Mesothelial cell of epicardium (in vitro differentiated cells): ENCODE results near the gene USP46. TPM values are rescaled to one million over a fixed set of nuclear protein-coding genes. Genes with fewer than 3 reads are reported as not detected.
A peak's percentile ranks its signal among the peaks of the same experiment; 100 is the strongest.

Experiments used
- DNase-seq, 2 experiments: peaks; one replicate each; pipeline ENCODE4 v3.0.0; 2021; ENCODE audit warnings: low spot score in 2 of 2; ENCODE audit not compliant: unreplicated experiment in 2 of 2
- H3K27ac Mint-ChIP-seq: 2 replicates; pipeline ENCODE4 v1.8.0; 2021; ENCODE audit warnings: mixed read lengths
- H3K27me3 Mint-ChIP-seq: 2 replicates; pipeline ENCODE4 v1.8.0; 2021; ENCODE audit warnings: low read depth, mixed read lengths
- H3K36me3 Mint-ChIP-seq: 2 replicates; pipeline ENCODE4 v1.8.0; 2021; ENCODE audit warnings: mixed read lengths
- H3K4me1 Mint-ChIP-seq: 2 replicates; pipeline ENCODE4 v1.8.0; 2021; ENCODE audit warnings: mixed read lengths
- H3K4me3 Mint-ChIP-seq: 2 replicates; pipeline ENCODE4 v1.8.0; 2021; ENCODE audit warnings: mild to moderate bottlenecking, moderate library complexity, mixed read lengths
- H3K9me3 Mint-ChIP-seq: 2 replicates; pipeline ENCODE4 v1.8.0; 2021; ENCODE audit warnings: mixed read lengths
- CTCF ChIP-seq: fragments of 200-600 bp; sonication (generic); IDR thresholded peaks from one replicate; pipeline ENCODE4 v1.5.0; 2021; ENCODE audit warnings: antibody characterized with exemption; ENCODE audit not compliant: unreplicated experiment
- total RNA-seq: library from RNA; stranded (reverse); gene quantifications from 3 replicates; pipeline ENCODE4 v1.2.1, GENCODE V29; 2021

USP46 gene
- total RNA-seq, 1 donor from 2014 or later, result 39.2 TPM

- no peak for DNase-seq
- Mint-ChIP-seq H3K36me3 (peaks cover 7% of the 10 kb centered on the region), H3K9me3 (no peaks in the 10 kb centered on the region), H3K4me1 (no peaks in the 10 kb centered on the region), H3K4me3 (no peak overlapping the region), H3K27ac (peak overlapping the region; percentile 5), H3K27me3 (no peaks in the 10 kb centered on the region)
- TF ChIP-seq CTCF, result no peak
These were observed 70.1 kb downstream of the USP46 start for GRCh38 chr4:52588771-52589591.

- Mint-ChIP-seq H3K27ac (no peak overlapping the region), H3K4me3 (no peak overlapping the region), H3K27me3 (no peaks in the 10 kb centered on the region), H3K9me3 (no peaks in the 10 kb centered on the region), H3K4me1 (peaks cover 2% of the 10 kb centered on the region), H3K36me3 (peaks cover 7% of the 10 kb centered on the region)
- DNase-seq, result no peak
- no peak for TF ChIP-seq CTCF
These were observed 71.0 kb downstream of the USP46 start for GRCh38 chr4:52588097-52588496.

- Mint-ChIP-seq H3K9me3 (no peaks in the 10 kb centered on the region), H3K27ac (no peak overlapping the region), H3K27me3 (no peaks in the 10 kb centered on the region), H3K4me3 (no peak overlapping the region), H3K4me1 (peaks cover 2% of the 10 kb centered on the region), H3K36me3 (no peaks in the 10 kb centered on the region)
- no peak for DNase-seq
- TF ChIP-seq CTCF, result no peak
These were observed 73.0 kb downstream of the USP46 start for GRCh38 chr4:52586069-52586468.

- no peaks in the 10 kb centered on the region for H3K27me3 Mint-ChIP-seq
- no peaks in the 10 kb centered on the region for H3K9me3 Mint-ChIP-seq
- H3K36me3 Mint-ChIP-seq, result no peaks in the 10 kb centered on the region
- TF ChIP-seq CTCF, result no peak
- H3K4me3 Mint-ChIP-seq, result no peak overlapping the region
- H3K4me1 Mint-ChIP-seq, result peaks cover 2% of the 10 kb centered on the region
- no peak overlapping the region for H3K27ac Mint-ChIP-seq
- DNase-seq, result no peak
These were observed 73.7 kb downstream of the USP46 start for GRCh38 chr4:52585379-52585778.

GRCh38 chr4:52579602-52580272, 79.4 kb downstream of the USP46 start:
- Mint-ChIP-seq H3K4me3 (no peak overlapping the region), H3K27me3 (no peaks in the 10 kb centered on the region), H3K27ac (no peak overlapping the region), H3K4me1 (peaks cover 2% of the 10 kb centered on the region), H3K9me3 (no peaks in the 10 kb centered on the region), H3K36me3 (no peaks in the 10 kb centered on the region)
- no peak for DNase-seq
- TF ChIP-seq CTCF, result no peak
